ENCODE measurements around the gene MCU. TPM values are rescaled to one million over a fixed set of nuclear protein-coding genes. Genes with fewer than 3 reads are reported as not detected.

The MCU gene
- total RNA-seq, 2 donors from 2014 or later, result 12.5 to 19.1 TPM

GRCh38 chr10:72928798-72929197 is 236.9 kb downstream of the MCU start:
- ATAC-seq (replicated peaks), result no peak
- Mint-ChIP-seq H3K27ac (no peak overlapping the region), H3K9me3 (no peaks in the 10 kb centered on the region), H3K36me3 (ENCODE audit: low read depth) (no peaks in the 10 kb centered on the region), H3K4me1 (no peaks in the 10 kb centered on the region), H3K4me3 (no peak overlapping the region), H3K27me3 (peaks cover 7% of the 10 kb centered on the region)

- Mint-ChIP-seq H3K4me1 (no peaks in the 10 kb centered on the region), H3K9me3 (no peaks in the 10 kb centered on the region), H3K27ac (no peak overlapping the region), H3K27me3 (peaks cover 1% of the 10 kb centered on the region), H3K36me3 (ENCODE audit: low read depth) (no peaks in the 10 kb centered on the region), H3K4me3 (no peak overlapping the region)
- ATAC-seq (replicated peaks), result no peak
Observed at GRCh38 chr10:72930276-72930675, 238.3 kb downstream of the MCU start.

- Mint-ChIP-seq H3K27ac (no peak overlapping the region), H3K9me3 (no peaks in the 10 kb centered on the region), H3K27me3 (peaks cover 12% of the 10 kb centered on the region), H3K36me3 (ENCODE audit: low read depth) (no peaks in the 10 kb centered on the region), H3K4me3 (no peak overlapping the region), H3K4me1 (no peaks in the 10 kb centered on the region)
- no peak for ATAC-seq (replicated peaks)
Observed at GRCh38 chr10:72932259-72933015, 240.5 kb downstream of the MCU start.

- Mint-ChIP-seq H3K4me1 (no peaks in the 10 kb centered on the region), H3K9me3 (no peaks in the 10 kb centered on the region), H3K4me3 (no peak overlapping the region), H3K36me3 (ENCODE audit: low read depth) (no peaks in the 10 kb centered on the region), H3K27me3 (peaks cover 15% of the 10 kb centered on the region), H3K27ac (no peak overlapping the region)
- ATAC-seq (replicated peaks), result no peak
Observed at GRCh38 chr10:72935361-72935760, 243.4 kb downstream of the MCU start.

Other genes with a start within 250 kb of the MCU start
- 10 to 100 TPM; 31.4 to 36.6 TPM for gene MICU1, start 66.1 kb upstream of the MCU start, total RNA-seq
- not detected for gene OIT3, start 201.6 kb downstream of the MCU start, total RNA-seq

Measured in activated T-helper 17 cell treated with anti-CD3 and anti-CD28 coated beads, Interleukin-2, amount 50 U/mL, for 72 hours (primary cell).